GM19468 (cell line): ENCODE measurements around the gene BTF3.

Experiments
- ATAC-seq: cut with Tn5 transposase; IDR thresholded peaks from one replicate; pipeline ENCODE4 v1.9.1; 2021; ENCODE audit warnings: mild to moderate bottlenecking, moderate library complexity, moderate number of reproducible peaks; ENCODE audit not compliant: unreplicated experiment; ENCODE audit errors: extremely low read depth

Gene BTF3

GRCh38 chr5:73515232-73515631, 17.0 kb downstream of the BTF3 start:
- no peak for ATAC-seq

GRCh38 chr5:73519531-73520283, 21.5 kb downstream of the BTF3 start:
- no peak for ATAC-seq

- no peak for ATAC-seq
These were observed 24.7 kb downstream of the BTF3 start for GRCh38 chr5:73522989-73523388.

GRCh38 chr5:73523861-73524260, 25.6 kb downstream of the BTF3 start:
- no peak for ATAC-seq

- no peak for ATAC-seq
These were observed 27.5 kb downstream of the BTF3 start for GRCh38 chr5:73525606-73526203.

- no peak for ATAC-seq
These were observed 30.0 kb downstream of the BTF3 start for GRCh38 chr5:73528248-73528647.

- no peak for ATAC-seq
These were observed 30.8 kb downstream of the BTF3 start for GRCh38 chr5:73529081-73529480.

- no peak for ATAC-seq
These were observed 33.1 kb downstream of the BTF3 start for GRCh38 chr5:73531356-73531755.

GRCh38 chr5:73532195-73532594, 34.0 kb downstream of the BTF3 start:
- ATAC-seq = no peak

- ATAC-seq = no peak
These were observed 35.9 kb downstream of the BTF3 start for GRCh38 chr5:73534011-73534644.

- no peak for ATAC-seq
These were observed 36.7 kb downstream of the BTF3 start for GRCh38 chr5:73534971-73535370.

GRCh38 chr5:73539730-73540129, 41.5 kb downstream of the BTF3 start:
- ATAC-seq = no peak

GRCh38 chr5:73540192-73540591, 42.0 kb downstream of the BTF3 start:
- no peak for ATAC-seq

- ATAC-seq = no peak
These were observed 43.8 kb downstream of the BTF3 start for GRCh38 chr5:73542020-73542419.

- ATAC-seq = no peak
These were observed 46.5 kb downstream of the BTF3 start for GRCh38 chr5:73544429-73545402.

GRCh38 chr5:73545403-73545779, 47.1 kb downstream of the BTF3 start:
- ATAC-seq = no peak

- ATAC-seq = no peak
These were observed 51.8 kb downstream of the BTF3 start for GRCh38 chr5:73550016-73550415.

GRCh38 chr5:73552642-73553041, 54.4 kb downstream of the BTF3 start:
- ATAC-seq = no peak
